ENCODE results near the gene PITPNM2.
"Not testable (repeated sequence)": the region's sequence is repeated elsewhere in the genome, so short reads cannot be mapped to it uniquely, and the experiment has no call there.

The PITPNM2 gene

DNA sequence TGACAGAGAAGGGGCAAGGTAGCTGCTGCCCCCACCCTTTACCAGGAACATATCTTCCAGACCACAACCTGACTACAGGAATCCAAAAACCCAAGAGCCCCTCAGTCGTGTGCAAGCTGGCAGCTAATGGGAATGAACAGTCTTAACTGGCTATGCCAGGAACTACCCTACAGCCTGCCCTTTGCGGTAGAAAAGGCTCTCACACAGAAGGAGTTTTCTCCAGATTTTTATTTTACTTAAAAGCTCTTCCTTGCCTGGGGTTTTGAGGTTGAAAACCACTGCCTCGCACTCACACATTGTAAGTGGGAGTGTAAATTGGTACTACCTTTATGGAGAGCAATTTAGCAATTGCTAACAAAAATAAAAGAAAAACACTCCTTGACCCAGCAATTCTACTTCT is 28.3 kb downstream of the PITPNM2 start:
- no peak overlapping the region for H3K27ac ChIP-seq
- DNase-seq (ENCODE audit: low read depth, low spot score), result no peak

GRCh38 chr12:123121670-123122069 is 29.2 kb downstream of the PITPNM2 start:
- H3K27ac ChIP-seq, result no peak overlapping the region
- no peak for DNase-seq (ENCODE audit: low read depth, low spot score)

DNA sequence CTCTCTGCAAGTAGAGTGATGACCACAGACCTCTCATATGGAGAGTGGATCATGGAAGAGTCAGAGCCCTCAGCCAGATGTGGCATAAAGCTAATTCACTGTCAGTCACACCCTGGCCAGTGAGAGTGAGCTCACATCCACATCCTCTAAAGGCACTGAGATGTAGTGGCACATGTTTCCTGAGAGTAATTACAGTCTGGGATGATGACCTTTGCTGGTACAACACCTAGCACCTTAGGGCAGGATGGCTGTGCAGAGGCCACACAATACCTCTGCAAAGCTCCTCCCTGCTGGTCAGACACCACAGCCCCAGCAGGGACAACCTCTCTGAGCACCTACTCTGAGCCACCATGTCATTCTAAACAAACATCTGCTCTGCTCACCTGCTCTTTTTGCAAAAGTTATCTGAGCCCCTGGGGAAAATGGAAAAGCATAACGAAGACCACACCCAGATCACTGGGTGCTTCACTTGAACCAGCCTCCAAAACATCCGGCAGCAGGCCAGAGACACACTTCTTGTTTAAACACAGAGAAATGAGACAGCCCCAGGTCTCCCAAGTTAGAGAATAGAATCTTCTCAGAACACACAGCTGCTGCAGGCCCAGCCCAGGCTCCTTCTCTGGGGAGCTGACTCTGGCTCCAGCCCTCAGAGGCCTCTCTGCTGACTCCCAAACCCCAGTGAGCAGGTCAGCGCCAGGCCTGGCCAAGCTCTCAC is 30.3 kb downstream of the PITPNM2 start:
- DNase-seq (ENCODE audit: low read depth, low spot score), result no peak
- no peak overlapping the region for H3K27ac ChIP-seq

DNA sequence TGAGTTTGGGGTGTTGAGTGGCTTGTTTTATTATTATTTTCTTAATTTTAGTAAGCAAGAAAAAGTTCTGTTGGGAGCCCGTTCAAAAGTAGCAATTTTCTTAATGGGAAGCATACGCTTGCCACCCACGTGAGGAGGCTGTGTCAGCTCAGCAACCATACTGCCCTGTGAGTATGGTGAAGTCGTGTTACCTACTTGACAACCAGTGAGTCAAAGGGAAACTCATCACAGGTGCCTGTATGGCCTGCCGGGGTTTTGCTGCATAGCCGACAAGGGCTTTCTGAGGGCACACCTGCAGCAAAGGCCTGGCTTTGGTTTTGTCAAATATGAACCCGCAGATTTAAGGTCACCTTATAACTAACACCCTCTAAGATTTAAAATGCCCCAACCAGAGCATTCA is 31.1 kb downstream of the PITPNM2 start:
- no peak for DNase-seq (ENCODE audit: low read depth, low spot score)
- H3K27ac ChIP-seq, result no peak overlapping the region

DNA sequence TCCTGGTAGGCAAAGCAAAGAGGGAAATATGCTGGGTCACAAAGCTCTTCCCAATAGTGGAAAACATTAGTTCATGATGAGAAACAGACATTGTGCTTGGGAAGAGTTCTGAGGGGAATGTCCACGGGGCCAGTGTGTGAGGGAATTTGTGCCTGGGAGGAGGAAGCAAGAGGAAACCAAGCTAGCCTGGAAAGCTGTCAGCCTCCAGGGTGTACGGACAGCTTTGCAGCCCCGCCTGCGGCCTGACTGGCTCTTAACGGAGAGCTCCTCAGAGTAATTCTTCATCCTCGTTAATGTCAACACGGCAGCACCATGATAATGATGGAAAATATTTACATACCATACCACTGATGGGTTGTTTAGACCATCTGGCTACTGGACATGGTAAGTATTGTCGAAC is 32.4 kb downstream of the PITPNM2 start:
- no peak overlapping the region for H3K27ac ChIP-seq
- DNase-seq (ENCODE audit: low read depth, low spot score), result no peak

GRCh38 chr12:123115409-123116121 is 35.3 kb downstream of the PITPNM2 start:
- no peak for DNase-seq (ENCODE audit: low read depth, low spot score)
- H3K27ac ChIP-seq, result no peak overlapping the region

GRCh38 chr12:123114304-123115083 is 36.4 kb downstream of the PITPNM2 start:
- no peak overlapping the region for H3K27ac ChIP-seq
- no peak for DNase-seq (ENCODE audit: low read depth, low spot score)

- no peak overlapping the region for H3K27ac ChIP-seq
- no peak for DNase-seq (ENCODE audit: low read depth, low spot score)
These were observed 37.9 kb downstream of the PITPNM2 start for GRCh38 chr12:123113026-123113425.

- DNase-seq (ENCODE audit: low read depth, low spot score), result no peak
- H3K27ac ChIP-seq, result no peak overlapping the region
These were observed 39.3 kb downstream of the PITPNM2 start for GRCh38 chr12:123111498-123112165.

- no peak for DNase-seq (ENCODE audit: low read depth, low spot score)
These were observed 41.5 kb downstream of the PITPNM2 start for GRCh38 chr12:123109319-123109772.

DNA sequence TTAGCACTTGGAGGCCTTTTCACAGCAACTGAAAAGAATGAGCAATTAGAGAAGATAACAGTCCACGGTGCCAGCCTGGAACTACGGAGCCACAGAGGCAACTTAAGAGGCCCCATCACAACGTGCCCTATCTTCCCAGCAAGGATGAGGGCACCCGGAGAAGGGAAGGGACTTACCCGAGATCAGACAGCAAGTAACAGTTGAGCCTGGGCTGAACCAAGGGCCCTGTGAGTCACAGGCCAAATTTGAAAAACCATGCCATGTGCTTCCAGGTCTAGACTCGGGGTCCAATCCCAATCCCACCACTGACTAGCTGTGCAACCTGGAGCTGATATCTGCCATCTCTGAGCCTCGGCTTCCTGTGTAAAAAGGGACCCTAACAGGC is 42.2 kb downstream of the PITPNM2 start:
- H3K27ac ChIP-seq, result no peak overlapping the region
- no peak for DNase-seq (ENCODE audit: low read depth, low spot score)

More at GRCh38 chr12:123109319-123109772, 41.5 kb downstream of the PITPNM2 start:
- H3K27ac ChIP-seq, result no peak overlapping the region

DNA sequence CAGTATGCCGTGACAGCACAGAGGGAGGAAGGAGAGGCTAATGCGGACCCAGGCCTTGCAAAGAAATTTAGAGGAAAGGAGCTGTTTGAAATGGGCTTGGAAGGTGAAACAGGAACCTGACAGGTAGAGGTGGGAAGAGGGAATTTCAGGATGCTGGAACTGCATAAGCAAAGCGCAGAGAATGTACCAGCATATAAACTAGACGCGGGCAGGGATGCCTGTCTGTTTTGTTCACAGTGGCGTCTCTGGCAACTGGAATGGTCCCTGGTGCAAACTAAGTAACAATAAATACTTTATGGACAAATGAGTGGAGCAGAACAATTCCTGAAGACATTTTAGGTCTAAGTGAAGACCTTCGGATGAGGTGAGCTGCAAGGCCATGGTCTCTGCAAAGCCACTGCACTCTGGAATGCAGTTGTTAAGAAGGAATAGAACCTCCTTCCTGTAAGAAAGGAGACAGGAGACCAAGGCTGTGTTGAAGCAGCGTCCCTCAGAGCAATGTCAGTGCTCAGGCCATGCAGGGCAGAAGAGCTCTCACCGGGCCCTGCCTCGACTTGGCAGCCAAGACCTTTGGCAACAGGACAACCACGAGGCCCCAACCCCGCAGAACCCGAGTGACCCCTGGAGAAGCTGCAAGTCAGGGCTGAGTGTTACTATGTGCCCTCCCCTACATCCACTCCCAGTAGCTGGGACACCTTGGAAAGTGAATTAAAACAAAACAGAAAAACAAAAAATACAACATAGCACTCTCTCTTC is 42.8 kb downstream of the PITPNM2 start:
- DNase-seq (ENCODE audit: low read depth, low spot score), result no peak
- H3K27ac ChIP-seq, result no peak overlapping the region

DNA sequence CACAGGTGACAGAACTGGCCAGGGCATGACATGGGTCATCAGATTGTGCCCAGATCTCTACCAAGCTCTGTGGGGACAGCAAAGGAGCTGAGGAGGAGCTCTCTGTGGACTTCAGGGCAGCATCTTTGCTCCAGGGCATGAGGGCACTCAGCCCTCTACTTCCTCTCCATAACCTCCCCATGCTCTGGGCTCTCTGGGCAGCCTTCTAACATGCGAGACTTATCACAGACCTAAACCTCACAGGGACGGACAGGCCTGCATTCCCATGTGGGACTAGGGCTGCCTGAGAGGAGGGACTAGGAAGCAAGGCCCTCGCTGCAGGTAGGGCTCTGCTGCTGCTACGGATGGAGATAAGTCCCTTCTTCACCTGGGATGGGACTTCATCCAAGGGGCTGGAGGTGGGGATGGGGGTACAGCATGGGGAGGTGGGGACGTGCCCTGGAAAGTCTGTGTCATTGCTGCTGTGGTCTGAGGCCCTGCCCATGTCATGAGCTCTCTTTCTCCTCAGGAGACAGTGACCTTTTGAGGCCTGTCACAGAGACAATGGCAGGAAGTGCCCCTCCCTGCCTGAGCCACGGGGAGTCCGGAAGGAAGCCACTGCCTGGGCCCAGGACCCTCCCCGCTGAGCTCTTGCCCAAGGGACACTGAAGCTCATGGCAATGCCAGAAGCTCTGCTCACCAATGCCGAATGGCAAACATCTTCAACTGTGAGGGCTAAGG is 44.1 kb downstream of the PITPNM2 start:
- H3K27ac ChIP-seq, result no peak overlapping the region
- no peak for DNase-seq (ENCODE audit: low read depth, low spot score)

- DNase-seq (ENCODE audit: low read depth, low spot score), result no peak
- H3K27ac ChIP-seq, result no peak overlapping the region
These were observed 45.6 kb downstream of the PITPNM2 start for GRCh38 chr12:123105211-123105826.

- no peak for DNase-seq (ENCODE audit: low read depth, low spot score)
- H3K27ac ChIP-seq, result no peak overlapping the region
These were observed 46.1 kb downstream of the PITPNM2 start for GRCh38 chr12:123104809-123105208.

GRCh38 chr12:123104094-123104493 is 46.8 kb downstream of the PITPNM2 start:
- not testable (repeated sequence) for H3K27ac ChIP-seq; DNase-seq (ENCODE audit: low read depth, low spot score)

DNA sequence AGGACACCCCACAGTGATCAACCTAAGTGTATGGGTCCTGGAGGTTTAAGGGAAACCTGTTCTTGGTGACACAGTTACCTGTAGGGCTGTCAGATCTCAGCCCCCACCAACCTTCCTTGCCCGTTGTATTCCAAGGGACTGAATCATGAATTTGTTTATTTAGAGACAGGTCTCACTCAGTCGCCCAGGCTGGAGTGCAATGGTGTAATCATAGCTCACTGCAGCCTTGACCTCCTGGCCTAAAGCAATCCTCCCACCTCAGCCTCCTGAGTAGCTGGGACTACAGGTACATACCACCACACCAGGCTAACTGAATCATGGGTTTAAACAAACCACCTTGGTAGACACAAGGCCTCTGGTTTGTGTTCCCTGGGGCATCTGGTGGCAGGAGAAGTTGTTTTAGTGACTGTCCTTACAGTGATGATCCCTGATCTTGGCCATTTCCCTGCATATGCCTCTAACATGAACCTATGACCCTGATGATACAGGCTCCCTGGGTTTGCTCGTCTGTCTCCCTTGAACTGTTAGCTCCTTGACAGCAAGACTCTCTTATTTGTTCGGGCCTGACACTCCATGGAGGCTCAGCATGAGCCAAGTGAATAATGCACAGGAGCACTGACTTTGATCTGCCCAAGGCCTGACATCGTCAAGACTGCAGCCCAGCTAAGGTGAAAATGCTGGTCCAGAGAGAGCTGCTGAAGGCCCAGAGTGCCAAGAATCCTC is 47.9 kb downstream of the PITPNM2 start:
- no peak overlapping the region for H3K27ac ChIP-seq
- DNase-seq (ENCODE audit: low read depth, low spot score), result no peak

DNA sequence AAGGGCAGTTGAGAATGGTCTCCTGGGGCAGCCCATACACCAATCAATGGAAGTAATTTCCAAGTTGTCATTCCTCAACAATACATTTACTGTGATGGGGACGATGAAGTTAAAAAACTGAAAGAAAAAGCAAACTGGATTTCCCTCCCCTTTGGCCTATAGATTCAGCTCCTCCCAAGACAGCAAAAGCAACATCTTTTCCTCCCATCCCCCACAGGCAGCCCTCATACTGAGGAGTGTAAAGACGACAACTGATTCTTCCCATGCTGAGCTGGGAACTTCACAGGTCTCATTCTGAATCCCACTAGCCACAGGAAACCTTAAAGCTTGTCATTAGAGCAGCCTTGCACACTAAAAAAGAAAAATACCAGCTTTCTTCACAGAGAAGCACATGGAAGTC is 48.5 kb downstream of the PITPNM2 start:
- no peak for DNase-seq (ENCODE audit: low read depth, low spot score)

More for the DNA sequence above, 48.5 kb downstream of the PITPNM2 start:
- no peak overlapping the region for H3K27ac ChIP-seq
